Measurements from ENCODE around the gene RIN2. TPM values are rescaled to one million over a fixed set of nuclear protein-coding genes. Genes with fewer than 3 reads are reported as not detected.

Gene RIN2
- total RNA-seq, 2 donors from 2014 or later, result 17.0 to 19.6 TPM

DNA sequence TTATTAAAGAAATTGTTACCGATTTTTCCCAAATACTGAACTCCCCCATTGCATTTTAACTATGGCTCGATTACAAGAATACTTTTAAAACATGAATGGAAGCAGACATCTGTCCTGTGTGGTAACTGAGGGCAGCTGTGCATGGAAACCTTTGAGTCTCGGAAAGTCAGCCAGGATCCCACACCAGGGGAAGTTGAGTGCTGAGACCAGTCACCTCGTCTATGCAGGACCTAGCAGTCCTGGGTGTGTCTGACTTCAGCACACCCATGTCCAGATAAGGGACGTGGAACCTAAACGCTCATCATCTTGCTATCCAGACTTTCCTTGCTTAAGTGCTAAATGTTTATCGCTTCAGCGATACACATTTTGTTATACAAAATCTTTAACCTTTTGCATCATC is 6.1 kb downstream of the RIN2 start:
- Histone ChIP-seq H3K4me3 (ENCODE audit: low read length) (no peak overlapping the region), H3K4me1 (ENCODE audit: control insufficient read depth, insufficient read depth, low read length) (peaks cover 2% of the 10 kb centered on the region), H3K27me3 (ENCODE audit: control insufficient read depth, insufficient read depth, low read length, poor library complexity, severe bottlenecking) (no peaks in the 10 kb centered on the region), H3K9me3 (ENCODE audit: control insufficient read depth, low read length) (no peaks in the 10 kb centered on the region), H3K36me3 (ENCODE audit: control insufficient read depth, insufficient read depth, low read length) (no peaks in the 10 kb centered on the region), H3K27ac (ENCODE audit: low read depth, low read length) (no peak overlapping the region), H3K9ac (ENCODE audit: extremely low read depth, low read length, poor library complexity, severe bottlenecking) (no peak overlapping the region)
- Mint-ChIP-seq H3K27me3 (ENCODE audit: insufficient read depth) (peaks cover 16% of the 10 kb centered on the region), H3K4me1 (peaks cover 2% of the 10 kb centered on the region), H3K36me3 (ENCODE audit: low read depth) (peaks cover 3% of the 10 kb centered on the region), H3K27ac (no peak overlapping the region), H3K4me3 (no peak overlapping the region), H3K9me3 (no peaks in the 10 kb centered on the region)
- 83 to 84% methylated on average over 7 of the region's 8 CpGs for WGBS, 2 experiments (ENCODE audit: insufficient coverage in 1 of 2, insufficient read length in 1 of 2)
- TF ChIP-seq, protein P1, sequence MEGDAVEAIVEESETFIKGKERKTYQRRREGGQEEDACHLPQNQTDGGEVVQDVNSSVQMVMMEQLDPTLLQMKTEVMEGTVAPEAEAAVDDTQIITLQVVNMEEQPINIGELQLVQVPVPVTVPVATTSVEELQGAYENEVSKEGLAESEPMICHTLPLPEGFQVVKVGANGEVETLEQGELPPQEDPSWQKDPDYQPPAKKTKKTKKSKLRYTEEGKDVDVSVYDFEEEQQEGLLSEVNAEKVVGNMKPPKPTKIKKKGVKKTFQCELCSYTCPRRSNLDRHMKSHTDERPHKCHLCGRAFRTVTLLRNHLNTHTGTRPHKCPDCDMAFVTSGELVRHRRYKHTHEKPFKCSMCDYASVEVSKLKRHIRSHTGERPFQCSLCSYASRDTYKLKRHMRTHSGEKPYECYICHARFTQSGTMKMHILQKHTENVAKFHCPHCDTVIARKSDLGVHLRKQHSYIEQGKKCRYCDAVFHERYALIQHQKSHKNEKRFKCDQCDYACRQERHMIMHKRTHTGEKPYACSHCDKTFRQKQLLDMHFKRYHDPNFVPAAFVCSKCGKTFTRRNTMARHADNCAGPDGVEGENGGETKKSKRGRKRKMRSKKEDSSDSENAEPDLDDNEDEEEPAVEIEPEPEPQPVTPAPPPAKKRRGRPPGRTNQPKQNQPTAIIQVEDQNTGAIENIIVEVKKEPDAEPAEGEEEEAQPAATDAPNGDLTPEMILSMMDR (conservative IDR thresholded peaks at IDR 0.05), result no peak
- no peak for DNase-seq

- Histone ChIP-seq H3K27ac (ENCODE audit: low read depth, low read length) (no peak overlapping the region), H3K27me3 (ENCODE audit: control insufficient read depth, insufficient read depth, low read length, poor library complexity, severe bottlenecking) (no peaks in the 10 kb centered on the region), H3K4me1 (ENCODE audit: control insufficient read depth, insufficient read depth, low read length) (peaks cover 3% of the 10 kb centered on the region), H3K4me3 (ENCODE audit: low read length) (no peak overlapping the region), H3K9me3 (ENCODE audit: control insufficient read depth, low read length) (no peaks in the 10 kb centered on the region), H3K9ac (ENCODE audit: extremely low read depth, low read length, poor library complexity, severe bottlenecking) (no peak overlapping the region), H3K36me3 (ENCODE audit: control insufficient read depth, insufficient read depth, low read length) (no peaks in the 10 kb centered on the region)
- Mint-ChIP-seq H3K36me3 (ENCODE audit: low read depth) (peaks cover 3% of the 10 kb centered on the region), H3K27ac (no peak overlapping the region), H3K4me1 (peaks cover 1% of the 10 kb centered on the region), H3K27me3 (ENCODE audit: insufficient read depth) (peaks cover 8% of the 10 kb centered on the region), H3K4me3 (no peak overlapping the region), H3K9me3 (no peaks in the 10 kb centered on the region)
- DNase-seq, result no peak
- WGBS, 2 experiments (ENCODE audit: insufficient coverage in 1 of 2, insufficient read length in 1 of 2), result 93 to 100% methylated on average over 1 to 2 of the region's 2 CpGs
- TF ChIP-seq, protein P1 (conservative IDR thresholded peaks at IDR 0.05), result no peak
Observed at GRCh38 chr20:19765266-19765665, 7.2 kb downstream of the RIN2 start.

- Mint-ChIP-seq H3K4me1 (peaks cover 5% of the 10 kb centered on the region), H3K4me3 (no peak overlapping the region), H3K27ac (no peak overlapping the region), H3K36me3 (ENCODE audit: low read depth) (peaks cover 3% of the 10 kb centered on the region), H3K9me3 (no peaks in the 10 kb centered on the region), H3K27me3 (ENCODE audit: insufficient read depth) (peaks cover 3% of the 10 kb centered on the region)
- no peaks in the 10 kb centered on the region for H3K9me3 ChIP-seq (ENCODE audit: control insufficient read depth, low read length)
- TF ChIP-seq, protein P1 (conservative IDR thresholded peaks at IDR 0.05), result no peak
- DNase-seq, result no peak
- no peaks in the 10 kb centered on the region for H3K36me3 ChIP-seq (ENCODE audit: control insufficient read depth, insufficient read depth, low read length)
- 86 to 95% methylated on average over 2 to 4 of the region's 4 CpGs for WGBS, 2 experiments (ENCODE audit: insufficient coverage in 1 of 2, insufficient read length in 1 of 2)
- no peaks in the 10 kb centered on the region for H3K27me3 ChIP-seq (ENCODE audit: control insufficient read depth, insufficient read depth, low read length, poor library complexity, severe bottlenecking)
- H3K27ac ChIP-seq (ENCODE audit: low read depth, low read length), result no peak overlapping the region
- no peak overlapping the region for H3K9ac ChIP-seq (ENCODE audit: extremely low read depth, low read length, poor library complexity, severe bottlenecking)
- H3K4me1 ChIP-seq (ENCODE audit: control insufficient read depth, insufficient read depth, low read length), result peaks cover 3% of the 10 kb centered on the region
- no peak overlapping the region for H3K4me3 ChIP-seq (ENCODE audit: low read length)
Observed at GRCh38 chr20:19765913-19766312, 7.9 kb downstream of the RIN2 start.
